ENCODE results near the gene ZNF738. TPM values are rescaled to one million over a fixed set of nuclear protein-coding genes. Genes with fewer than 3 reads are reported as not detected.

Gene ZNF738
- total RNA-seq: 3.0 and 3.1 TPM in 2 replicates

GRCh38 chr19:21358768-21359451, at the start of gene ZNF738:
TSS of gene ZNF738 (plus strand) at chr19:21359000. CDS start at chr19:21359141, 141 bp downstream.

GRCh38 chr19:21328885-21329605, 29.8 kb upstream of the ZNF738 start, which contains the start of gene ZNF708:
TSS of gene ZNF708 (minus strand) at chr19:21329410. CDS start at chr19:21329212, 198 bp downstream.

GRCh38 chr19:21396893-21397572, 38.2 kb downstream of the ZNF738 start, which contains the start of gene ZNF493:
TSS of gene ZNF493 (plus strand) at chr19:21397133. CDS start at chr19:21397238, 105 bp downstream.

Other genes with a start within 250 kb of the ZNF738 start
- 8.2 and 11.3 TPM in 2 replicates for gene ZNF431, start 217.0 kb upstream of the ZNF738 start, total RNA-seq
- gene ZNF708, start 29.6 kb upstream of the ZNF738 start, total RNA-seq: 3.1 and 3.2 TPM in 2 replicates
- 7.2 and 9.2 TPM in 2 replicates for gene ZNF493, start 38.1 kb downstream of the ZNF738 start, total RNA-seq
- 6.6 and 7.2 TPM in 2 replicates for gene ZNF429, start 146.6 kb downstream of the ZNF738 start, total RNA-seq

Data from tracheal epithelial cell (primary cell).